CD4-positive, alpha-beta memory T cell (primary cell): ENCODE measurements around the gene PADI1. TPM values are rescaled to one million over a fixed set of nuclear protein-coding genes. Genes with fewer than 3 reads are reported as not detected.

Experiments used
- CTCF ChIA-PET: fragments of 350-600 bp; sonication (Branson Sonifier 250); formaldehyde crosslinking; loops from one replicate; lab custom pipeline; 2021; ENCODE audit warnings: inconsistent platforms; ENCODE audit not compliant: partially characterized antibody; lab: Charles Lee
- POLR2A ChIA-PET: fragments of 350-600 bp; sonication (Branson Sonifier 250); formaldehyde crosslinking; loops from one replicate; lab custom pipeline; 2021; ENCODE audit not compliant: partially characterized antibody; lab: Charles Lee
- DNase-seq, 5 donors: peaks; one replicate each; pipeline versions ENCODE4 v3.0.0 to v3.0.0-alpha.2; 2020 to 2022; ENCODE audit warnings: mixed read lengths in 1 of 5
- H3K27ac ChIP-seq: one replicate; pipeline ENCODE4 v1.7.0; 2013; ENCODE audit warnings: low read depth, low read length
- H3K27me3 ChIP-seq: 2 replicates; pipeline ENCODE4 v1.7.0; 2013; ENCODE audit warnings: mild to moderate bottlenecking, low read length, moderate library complexity; ENCODE audit not compliant: insufficient read depth
- H3K36me3 ChIP-seq: 2 replicates; pipeline ENCODE4 v1.7.0; 2013; ENCODE audit warnings: mild to moderate bottlenecking, low read length, moderate library complexity; ENCODE audit not compliant: insufficient read depth
- H3K4me1 ChIP-seq: 2 replicates; pipeline ENCODE4 v1.7.0; 2013; ENCODE audit warnings: mild to moderate bottlenecking, low read length, moderate library complexity; ENCODE audit not compliant: insufficient read depth
- H3K4me3 ChIP-seq, 2 donors: one replicate each; pipeline ENCODE4 v1.7.0; 2013; ENCODE audit warnings: low read length in 2 of 2, mild to moderate bottlenecking in 1 of 2
- H3K9me3 ChIP-seq, 2 donors: one replicate each; pipeline ENCODE4 v1.7.0; 2013; ENCODE audit warnings: low read length in 2 of 2, control low read depth in 1 of 2; ENCODE audit not compliant: control insufficient read depth in 1 of 2
- H3K27ac Mint-ChIP-seq, 7 donors: one replicate each; pipeline ENCODE4 v1.8.0; 2020 to 2021; ENCODE audit warnings: mixed read lengths in 7 of 7, mild to moderate bottlenecking in 6 of 7, inconsistent platforms in 3 of 7, moderate library complexity in 3 of 7
- H3K27me3 Mint-ChIP-seq, 2 donors: one replicate each; pipeline ENCODE4 v1.8.0; 2020 to 2021; ENCODE audit warnings: mixed read lengths in 2 of 2
- H3K36me3 Mint-ChIP-seq, 2 donors: one replicate each; pipeline ENCODE4 v1.8.0; 2020 to 2021; ENCODE audit warnings: mixed read lengths in 2 of 2, inconsistent platforms in 1 of 2, mild to moderate bottlenecking in 1 of 2
- H3K4me1 Mint-ChIP-seq, 4 donors: one replicate each; pipeline ENCODE4 v1.8.0; 2020 to 2021; ENCODE audit warnings: mixed read lengths in 4 of 4, mild to moderate bottlenecking in 1 of 4
- H3K4me3 Mint-ChIP-seq, 8 donors: one replicate each; pipeline ENCODE4 v1.8.0; 2020 to 2021; ENCODE audit warnings: mixed read lengths in 8 of 8, mild to moderate bottlenecking in 7 of 8, moderate library complexity in 6 of 8, inconsistent platforms in 3 of 8
- H3K9me3 Mint-ChIP-seq, 8 donors: one replicate each; pipeline ENCODE4 v1.8.0; 2020 to 2021; ENCODE audit warnings: mixed read lengths in 8 of 8, mild to moderate bottlenecking in 5 of 8, inconsistent platforms in 3 of 8, moderate library complexity in 1 of 8
- intact Hi-C: fragments of 100-400 bp; cut with micrococcal nuclease; formaldehyde crosslinking; loops from one replicate; pipeline ENCODE4 v1.15.1; 2023
- polyA plus RNA-seq, 2 donors: library from polyadenylated mRNA; unstranded; fragments of 300-500 nt; fragmentation: Illumina TruSeq; gene quantifications; one replicate each; pipeline ENCODE4 v1.2.3, GENCODE V29; 2021
- total RNA-seq, 2 experiments: library from RNA; stranded (reverse); gene quantifications; one replicate each; pipeline ENCODE4 v1.2.3, GENCODE V29; 2021

The PADI1 gene
- total and polyA plus RNA-seq, 4 experiments from 2014 or later = not detected

GRCh38 chr1:17220287-17220686 lies 15.4 kb downstream of the PADI1 start:
- H3K9me3 ChIP-seq = no peaks in the 10 kb centered on the region
- no peaks in the 10 kb centered on the region for H3K4me1 Mint-ChIP-seq
- CTCF ChIA-PET = no interaction called here
- no peaks in the 10 kb centered on the region for H3K9me3 Mint-ChIP-seq
- H3K36me3 ChIP-seq = no peaks in the 10 kb centered on the region
- no peak for DNase-seq
- intact Hi-C loops = no loop called here
- no peak overlapping the region for H3K4me3 ChIP-seq
- no peaks in the 10 kb centered on the region for H3K36me3 Mint-ChIP-seq
- H3K27me3 Mint-ChIP-seq = peaks cover 5 to 12% of the 10 kb centered on the region in 2 donors
- no peak overlapping the region for H3K27ac Mint-ChIP-seq
- no peaks in the 10 kb centered on the region for H3K27me3 ChIP-seq
- H3K4me3 Mint-ChIP-seq = no peak overlapping the region
- H3K4me1 ChIP-seq = no peaks in the 10 kb centered on the region
- POLR2A ChIA-PET = no interaction called here
- no peak overlapping the region for H3K27ac ChIP-seq

- CTCF ChIA-PET = interaction anchor here (0.8 kb wide), 1 partner anchor 15 kb away, joined by 3 read pairs; no protein-coding TSS in a partner anchor
- Histone ChIP-seq H3K4me1 (no peaks in the 10 kb centered on the region), H3K27ac (no peak overlapping the region), H3K27me3 (no peaks in the 10 kb centered on the region), H3K36me3 (no peaks in the 10 kb centered on the region), H3K9me3 (no peaks in the 10 kb centered on the region), H3K4me3 (no peak overlapping the region)
- no peaks in the 10 kb centered on the region for H3K9me3 Mint-ChIP-seq
- no peaks in the 10 kb centered on the region for H3K4me1 Mint-ChIP-seq
- DNase-seq = no peak
- POLR2A ChIA-PET = no interaction called here
- intact Hi-C loops = no loop called here
- H3K4me3 Mint-ChIP-seq = peak overlapping the region in 1 of 8 donors; percentile 17
- no peaks in the 10 kb centered on the region for H3K36me3 Mint-ChIP-seq
- H3K27ac Mint-ChIP-seq = no peak overlapping the region
- peaks cover 1 to 2% of the 10 kb centered on the region in 2 donors for H3K27me3 Mint-ChIP-seq
These were observed 17.6 kb downstream of the PADI1 start for GRCh38 chr1:17222557-17222956.

DNA sequence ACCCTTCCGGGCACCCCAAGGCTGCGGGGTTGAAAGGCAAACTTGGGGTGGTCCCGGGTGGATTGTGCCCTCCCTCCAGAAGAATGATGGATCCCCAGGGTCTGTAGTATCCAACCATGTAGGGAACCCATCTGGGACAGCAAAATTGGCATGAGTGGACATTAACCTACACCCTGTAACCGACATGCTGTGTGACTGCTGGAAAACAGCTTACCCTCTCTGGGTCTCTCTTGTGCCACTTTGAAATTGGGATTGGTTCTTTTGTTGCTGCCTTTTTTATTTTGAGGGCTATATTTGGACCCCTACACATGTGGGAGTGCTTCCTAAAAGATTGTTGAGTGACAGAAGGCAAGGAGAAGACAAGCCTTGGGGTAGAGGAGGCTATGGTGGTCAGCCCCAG lies 19.5 kb downstream of the PADI1 start:
- Mint-ChIP-seq H3K4me1 (no peaks in the 10 kb centered on the region), H3K9me3 (no peaks in the 10 kb centered on the region), H3K27ac (no peak overlapping the region), H3K27me3 (peaks cover 1 to 2% of the 10 kb centered on the region in 2 donors), H3K4me3 (no peak overlapping the region), H3K36me3 (no peaks in the 10 kb centered on the region)
- ChIA-PET CTCF (no interaction called here), POLR2A (no interaction called here)
- Histone ChIP-seq H3K27me3 (no peaks in the 10 kb centered on the region), H3K4me3 (no peak overlapping the region), H3K36me3 (no peaks in the 10 kb centered on the region), H3K4me1 (no peaks in the 10 kb centered on the region), H3K9me3 (no peaks in the 10 kb centered on the region), H3K27ac (no peak overlapping the region)
- no peak for DNase-seq
- intact Hi-C loops = no loop called here

DNA sequence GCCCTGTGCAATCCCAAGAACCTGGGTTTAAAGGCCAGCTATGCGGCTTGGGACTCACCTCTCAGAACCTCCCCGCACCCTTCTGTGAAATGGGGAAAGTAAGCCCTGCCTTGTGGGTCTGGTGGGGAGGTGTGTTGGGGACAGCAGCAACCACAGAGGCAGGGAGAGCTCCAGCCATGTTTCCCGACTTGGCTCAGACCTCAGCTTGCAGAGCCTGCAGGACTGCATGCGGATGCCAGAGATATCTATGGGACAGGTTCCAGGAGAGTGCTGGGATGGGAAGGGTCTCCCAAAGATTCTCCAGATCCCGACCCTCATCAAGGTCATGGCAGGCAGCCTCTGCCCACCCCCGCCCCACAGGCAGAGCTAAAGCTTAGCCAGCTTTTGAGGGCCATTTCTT lies 20.2 kb downstream of the PADI1 start:
- Mint-ChIP-seq H3K9me3 (no peaks in the 10 kb centered on the region), H3K4me3 (no peak overlapping the region), H3K4me1 (no peaks in the 10 kb centered on the region), H3K27me3 (peaks cover 1 to 2% of the 10 kb centered on the region in 2 donors), H3K36me3 (no peaks in the 10 kb centered on the region), H3K27ac (no peak overlapping the region)
- DNase-seq = no peak
- Histone ChIP-seq H3K27me3 (no peaks in the 10 kb centered on the region), H3K9me3 (no peaks in the 10 kb centered on the region), H3K4me1 (no peaks in the 10 kb centered on the region), H3K36me3 (no peaks in the 10 kb centered on the region), H3K4me3 (no peak overlapping the region), H3K27ac (no peak overlapping the region)
- ChIA-PET CTCF (no interaction called here), POLR2A (no interaction called here)
- intact Hi-C loops = no loop called here

GRCh38 chr1:17227358-17227915 lies 22.5 kb downstream of the PADI1 start:
- H3K4me1 Mint-ChIP-seq = no peaks in the 10 kb centered on the region
- DNase-seq = no peak
- Histone ChIP-seq H3K4me1 (no peaks in the 10 kb centered on the region), H3K27ac (no peak overlapping the region), H3K27me3 (no peaks in the 10 kb centered on the region), H3K9me3 (no peaks in the 10 kb centered on the region), H3K4me3 (no peak overlapping the region), H3K36me3 (no peaks in the 10 kb centered on the region)
- no peak overlapping the region for H3K4me3 Mint-ChIP-seq
- POLR2A ChIA-PET = no interaction called here
- CTCF ChIA-PET = interaction anchor here (2.3 kb wide), 1 partner anchor 102 kb away, joined by 8 read pairs; no protein-coding TSS in a partner anchor
- H3K36me3 Mint-ChIP-seq = no peaks in the 10 kb centered on the region
- no peak overlapping the region for H3K27ac Mint-ChIP-seq
- intact Hi-C loops = no loop called here
- H3K9me3 Mint-ChIP-seq = no peaks in the 10 kb centered on the region
- peaks cover 0 to 1% of the 10 kb centered on the region in 2 donors for H3K27me3 Mint-ChIP-seq

- H3K9me3 Mint-ChIP-seq = no peaks in the 10 kb centered on the region
- CTCF ChIA-PET = no interaction called here
- no peak for DNase-seq
These were observed 23.7 kb downstream of the PADI1 start for GRCh38 chr1:17228619-17229018.

DNA sequence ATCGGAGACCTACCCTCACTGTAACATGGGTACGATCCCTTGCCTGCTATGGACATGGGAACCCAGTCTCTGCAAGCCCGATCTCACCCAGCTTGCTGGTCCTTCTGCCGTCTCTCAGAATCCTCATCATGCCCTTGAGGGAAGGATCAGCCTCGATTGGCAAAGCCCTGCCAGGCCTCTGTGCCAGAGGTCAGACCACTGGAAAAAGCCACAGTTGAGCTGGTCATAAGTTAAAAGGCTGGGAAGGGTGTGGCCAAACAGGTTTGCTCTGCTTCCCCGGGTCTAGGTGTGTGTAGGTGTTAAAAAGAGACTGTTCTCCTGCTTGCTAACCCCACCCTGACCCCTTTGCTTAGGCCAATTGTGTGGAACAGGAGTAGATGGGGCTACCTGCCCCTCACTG lies 24.5 kb downstream of the PADI1 start:
- Histone ChIP-seq H3K4me3 (no peak overlapping the region), H3K9me3 (no peaks in the 10 kb centered on the region), H3K27me3 (no peaks in the 10 kb centered on the region), H3K27ac (no peak overlapping the region), H3K4me1 (no peaks in the 10 kb centered on the region), H3K36me3 (no peaks in the 10 kb centered on the region)
- no peaks in the 10 kb centered on the region for H3K9me3 Mint-ChIP-seq
- H3K27ac Mint-ChIP-seq = no peak overlapping the region
- no peak overlapping the region for H3K4me3 Mint-ChIP-seq
- H3K4me1 Mint-ChIP-seq = no peaks in the 10 kb centered on the region
- H3K36me3 Mint-ChIP-seq = no peaks in the 10 kb centered on the region
- DNase-seq = no peak
- ChIA-PET CTCF (no interaction called here), POLR2A (no interaction called here)
- intact Hi-C loops = no loop called here
- H3K27me3 Mint-ChIP-seq = peaks cover 0 to 1% of the 10 kb centered on the region in 2 donors

More at GRCh38 chr1:17228619-17229018, 23.7 kb downstream of the PADI1 start:
- no peaks in the 10 kb centered on the region for H3K4me1 ChIP-seq
- POLR2A ChIA-PET = no interaction called here
- intact Hi-C loops = no loop called here
- H3K27me3 Mint-ChIP-seq = peaks cover 0 to 1% of the 10 kb centered on the region in 2 donors
- no peaks in the 10 kb centered on the region for H3K4me1 Mint-ChIP-seq
- H3K36me3 Mint-ChIP-seq = no peaks in the 10 kb centered on the region
- no peaks in the 10 kb centered on the region for H3K36me3 ChIP-seq
- H3K27ac Mint-ChIP-seq = no peak overlapping the region
- H3K9me3 ChIP-seq = no peaks in the 10 kb centered on the region
- H3K4me3 ChIP-seq = no peak overlapping the region
- H3K4me3 Mint-ChIP-seq = no peak overlapping the region
- H3K27me3 ChIP-seq = no peaks in the 10 kb centered on the region
- no peak overlapping the region for H3K27ac ChIP-seq
